GM18909 (cell line): ENCODE data around the gene PDE3A.
"Not testable (repeated sequence)": the region's sequence is repeated elsewhere in the genome, so short reads cannot be mapped to it uniquely, and the experiment has no call there.

ENCODE experiments used
- ATAC-seq: cut with Tn5 transposase; IDR thresholded peaks from one replicate; pipeline ENCODE4 v1.9.1; 2021; ENCODE audit warnings: mild to moderate bottlenecking; ENCODE audit not compliant: unreplicated experiment, poor library complexity

Gene PDE3A

DNA sequence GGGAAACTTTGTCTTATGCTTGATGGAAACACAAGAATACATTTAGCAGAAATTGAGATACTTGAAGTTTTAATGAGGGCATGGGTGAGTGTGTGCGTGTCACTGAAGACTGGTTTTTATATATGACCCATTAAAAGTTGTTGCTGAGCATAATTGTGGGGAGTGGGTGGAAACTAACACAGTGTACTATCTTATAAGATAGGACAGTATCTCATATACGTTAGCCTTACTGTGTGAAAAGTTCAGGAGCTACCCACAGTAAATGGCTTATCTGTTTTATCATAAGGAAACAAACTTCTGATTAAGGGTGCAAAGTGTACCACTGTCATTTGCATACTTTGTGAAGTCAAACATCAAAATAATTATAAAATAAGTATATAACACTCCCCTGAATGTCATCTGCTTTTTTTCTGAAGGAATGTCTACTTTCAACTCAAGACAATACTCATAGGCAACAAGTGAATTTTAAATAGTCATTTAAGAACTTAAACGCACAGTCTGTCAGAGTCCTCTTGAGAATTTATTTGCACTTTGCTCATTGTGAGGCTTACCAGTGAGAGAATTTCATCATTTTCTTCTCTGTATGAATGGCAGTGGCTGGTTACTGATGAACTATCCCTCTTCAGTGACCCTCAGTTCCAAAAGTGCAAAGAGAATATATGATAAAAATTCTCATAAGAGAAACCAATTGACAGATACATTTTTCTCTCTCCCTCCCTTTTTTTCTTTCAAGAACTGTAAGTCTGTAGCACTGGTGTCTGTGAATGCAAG lies 4.2 kb downstream of the PDE3A start:
- no peak for ATAC-seq

DNA sequence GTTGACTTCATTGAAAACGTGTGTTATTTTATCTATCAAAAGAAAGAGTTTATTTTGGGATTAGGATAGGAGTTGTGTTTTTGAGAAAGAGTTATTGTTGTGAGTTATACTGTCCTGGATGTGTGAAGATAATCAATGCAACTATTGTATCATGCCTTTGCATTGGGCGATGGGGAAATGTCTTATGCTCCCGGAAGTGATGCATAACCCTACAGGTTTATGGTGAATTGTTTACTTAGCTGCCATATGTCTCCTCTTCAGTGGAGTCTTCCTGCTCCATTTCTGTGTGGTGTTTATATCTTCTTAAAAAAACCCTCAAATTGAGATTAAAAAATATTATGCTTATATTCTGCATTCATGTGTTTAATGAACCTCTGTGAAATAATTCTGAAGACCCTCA lies 6.5 kb downstream of the PDE3A start:
- no peak for ATAC-seq

DNA sequence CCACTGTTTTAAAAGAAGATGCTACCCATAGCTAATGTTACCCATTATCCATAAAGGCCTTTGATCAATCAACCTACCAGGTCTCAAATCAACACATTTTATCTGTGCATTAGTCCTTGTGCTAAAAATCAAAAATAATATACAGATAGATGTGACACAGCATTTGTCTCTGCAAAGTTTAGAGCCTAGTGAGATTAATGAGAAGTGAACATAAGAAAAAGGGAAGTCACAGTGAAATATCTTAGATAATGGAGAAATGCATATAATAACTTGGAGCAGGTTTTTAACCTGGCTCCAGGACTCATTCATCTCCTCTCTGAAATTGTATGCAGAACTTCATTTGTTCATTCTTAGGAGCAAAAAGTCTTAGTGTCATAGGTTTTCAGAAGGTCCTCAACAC lies 7.2 kb downstream of the PDE3A start:
- no peak for ATAC-seq

DNA sequence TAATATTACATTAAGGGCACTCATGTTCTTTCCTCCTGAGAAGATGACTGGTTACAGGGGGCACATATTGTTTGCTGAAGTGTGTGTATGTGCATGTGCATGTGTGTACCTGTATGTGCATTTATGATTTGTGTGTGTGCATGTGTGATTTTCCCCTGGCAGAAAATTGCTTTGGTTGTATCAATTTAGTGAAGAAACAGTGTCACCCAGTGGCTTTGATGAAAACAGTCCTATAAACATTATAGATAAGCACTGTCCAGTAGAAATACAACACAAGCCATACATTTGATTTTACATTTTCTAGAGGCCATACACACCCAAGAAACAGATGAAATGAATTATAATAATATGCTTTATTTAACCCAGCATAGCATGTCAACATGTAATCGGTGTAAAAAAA lies 8.6 kb downstream of the PDE3A start:
- no peak for ATAC-seq

DNA sequence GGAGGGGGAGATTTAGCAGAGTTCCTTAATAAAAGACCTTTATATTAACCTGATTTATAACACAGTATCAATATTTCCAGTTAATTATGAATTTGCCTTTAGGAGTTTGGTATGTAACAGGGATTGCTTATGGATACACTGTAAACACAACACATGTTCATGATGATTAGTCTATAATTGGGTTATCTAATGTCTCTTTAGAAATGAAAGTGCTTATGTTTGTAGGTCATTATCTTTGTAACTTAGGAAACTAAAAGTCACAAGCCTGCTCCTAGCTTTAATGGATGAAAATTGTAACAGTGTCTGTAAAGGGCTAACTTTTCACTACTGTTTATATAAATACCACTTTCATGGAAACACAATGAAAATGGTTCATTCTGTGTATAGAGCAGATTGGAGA lies 9.4 kb downstream of the PDE3A start:
- no peak for ATAC-seq

DNA sequence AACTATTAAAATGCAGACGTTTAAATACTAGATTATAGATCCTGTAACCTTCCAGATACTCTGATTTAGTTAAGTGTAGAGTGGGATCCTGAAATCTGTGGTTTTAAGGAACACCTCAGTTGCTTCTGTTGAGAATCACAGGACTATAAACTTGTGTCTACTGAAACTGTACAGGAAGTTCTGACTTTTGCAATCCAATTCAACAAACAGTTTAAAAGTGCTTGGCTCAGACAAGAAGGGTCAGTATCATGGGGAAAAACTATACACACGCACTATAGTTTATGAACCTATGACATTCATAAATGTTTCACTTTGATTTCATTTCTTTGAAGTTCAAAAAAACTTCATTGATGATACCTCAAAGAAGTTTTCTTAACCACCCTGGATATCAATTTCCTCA lies 13.8 kb downstream of the PDE3A start:
- ATAC-seq, result no peak

DNA sequence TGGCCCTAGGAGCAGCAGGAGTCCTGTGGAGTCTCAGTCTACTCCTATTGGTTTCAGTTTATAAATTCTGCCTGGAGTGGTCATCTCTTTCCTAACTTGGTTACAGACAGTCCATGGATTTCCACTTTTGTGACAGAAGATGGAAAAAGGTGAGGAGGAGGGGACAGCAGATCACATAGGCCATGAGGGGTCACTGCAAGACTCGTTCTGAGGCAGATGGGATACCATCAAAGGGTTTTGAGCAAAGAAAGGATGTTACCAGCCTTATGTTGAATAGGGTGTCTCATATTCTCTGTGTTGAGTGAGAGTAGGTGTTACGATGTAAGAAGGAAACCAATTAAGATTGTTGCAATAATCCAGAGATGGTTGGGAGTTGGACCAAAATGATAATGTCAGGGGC lies 15.3 kb downstream of the PDE3A start:
- ATAC-seq, result no peak

DNA sequence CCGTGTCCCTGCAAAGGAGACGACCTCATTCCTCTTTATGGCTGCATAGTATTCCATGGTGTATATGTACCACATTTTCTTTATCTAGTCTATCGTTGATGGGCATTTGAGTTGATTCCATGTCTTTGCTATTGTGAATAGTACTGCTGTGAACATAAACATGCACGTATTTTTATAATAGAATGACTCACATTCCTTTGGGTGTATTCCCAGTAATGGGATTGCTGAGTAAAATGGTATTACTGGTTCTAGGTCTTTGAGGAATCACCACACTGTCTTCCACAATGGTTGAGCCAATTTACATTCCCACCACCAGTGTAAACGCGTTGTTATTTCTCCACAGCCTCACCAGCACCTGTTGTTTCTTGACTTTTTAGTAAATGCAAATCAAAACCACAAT lies 16.5 kb downstream of the PDE3A start:
- ATAC-seq, result not testable (repeated sequence)

DNA sequence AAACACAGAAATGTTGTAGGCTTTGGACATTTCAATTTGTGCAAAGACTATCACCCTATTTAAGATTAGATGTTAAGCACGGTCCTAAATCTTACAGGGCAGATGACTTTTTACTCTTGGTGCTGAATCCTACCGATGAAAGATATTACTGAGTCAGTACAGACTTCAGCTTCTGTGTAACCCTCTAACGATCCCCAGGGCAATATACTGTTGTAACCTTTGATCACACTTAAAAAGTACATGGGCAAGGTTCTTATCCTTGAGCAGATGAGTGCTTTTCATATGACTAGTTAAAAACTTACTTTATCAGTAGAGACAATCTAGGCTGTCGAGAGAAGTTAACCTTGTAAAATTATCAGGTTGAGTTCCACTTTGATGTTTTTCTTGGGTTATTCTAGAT lies 22.5 kb downstream of the PDE3A start:
- ATAC-seq, result no peak

DNA sequence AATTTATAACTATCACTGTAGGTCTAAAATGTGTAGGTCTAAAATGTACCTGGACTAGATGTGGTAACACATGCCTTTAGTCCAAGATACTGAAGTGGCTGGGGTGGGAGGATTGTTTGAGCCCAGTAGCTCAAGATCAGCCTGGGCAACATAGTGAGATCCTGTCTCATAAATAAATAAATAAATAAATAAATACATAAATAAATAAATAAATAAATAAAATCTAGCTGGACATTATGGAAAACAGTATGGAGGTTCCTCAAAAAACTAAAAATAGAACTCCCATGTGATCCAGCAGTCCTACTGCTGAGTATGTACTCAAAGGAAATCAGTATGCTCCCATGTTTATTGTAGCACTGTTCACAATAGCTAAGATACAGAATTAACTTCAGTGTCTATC lies 24.0 kb downstream of the PDE3A start:
- ATAC-seq, result no peak

DNA sequence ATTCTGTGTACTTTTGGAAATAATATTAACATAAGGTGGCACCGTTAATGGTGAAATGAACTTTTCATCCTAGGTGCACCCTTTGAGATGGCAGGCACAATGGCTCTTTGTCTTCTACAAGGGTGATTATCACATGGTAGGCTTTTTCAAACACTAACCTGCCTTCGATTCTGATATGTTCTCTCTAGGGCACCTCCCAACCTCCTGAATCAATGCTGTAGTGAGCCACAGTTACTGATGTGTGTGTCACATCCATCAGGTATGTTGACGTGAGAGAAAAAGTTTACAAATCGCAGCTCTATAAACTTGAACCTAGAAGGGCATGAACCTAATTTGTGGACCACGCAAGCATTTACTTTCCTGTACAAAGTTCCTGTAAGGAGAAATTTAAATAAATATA lies 25.4 kb downstream of the PDE3A start:
- no peak for ATAC-seq

DNA sequence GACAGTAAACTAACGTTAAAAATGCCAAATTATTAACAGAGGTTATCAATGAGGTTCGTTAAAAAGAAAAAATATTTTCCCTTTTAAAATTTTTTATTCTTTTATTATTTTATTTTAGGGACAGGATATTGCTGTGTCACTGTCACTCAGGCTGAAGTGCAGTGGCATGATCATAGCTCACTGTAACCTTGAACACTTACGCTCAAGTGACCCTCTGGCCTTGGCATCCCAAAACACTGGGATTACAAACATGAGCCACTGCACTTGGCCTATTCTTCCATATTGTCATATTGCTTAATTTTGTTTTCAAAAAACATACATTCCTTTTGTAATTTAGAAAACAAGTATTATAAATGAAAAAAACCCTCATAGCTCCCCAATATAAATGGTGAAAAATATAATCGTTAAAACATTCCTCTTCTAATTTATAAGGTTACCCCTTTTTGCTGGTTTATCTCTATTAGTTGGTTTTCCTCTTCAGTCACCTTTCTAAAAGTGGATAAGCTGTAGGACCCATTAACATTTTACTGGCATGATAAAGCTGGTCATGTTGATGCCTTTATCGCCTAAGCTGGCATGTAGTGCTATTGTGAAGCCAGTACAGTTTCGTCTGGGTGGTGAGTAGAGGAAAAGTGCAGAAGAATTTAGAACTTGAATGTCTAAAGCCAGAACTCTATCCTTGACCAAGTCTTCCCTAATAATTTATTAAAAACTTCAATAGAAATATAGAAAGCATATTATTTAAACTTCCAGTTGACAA lies 27.6 kb downstream of the PDE3A start:
- ATAC-seq, result no peak

DNA sequence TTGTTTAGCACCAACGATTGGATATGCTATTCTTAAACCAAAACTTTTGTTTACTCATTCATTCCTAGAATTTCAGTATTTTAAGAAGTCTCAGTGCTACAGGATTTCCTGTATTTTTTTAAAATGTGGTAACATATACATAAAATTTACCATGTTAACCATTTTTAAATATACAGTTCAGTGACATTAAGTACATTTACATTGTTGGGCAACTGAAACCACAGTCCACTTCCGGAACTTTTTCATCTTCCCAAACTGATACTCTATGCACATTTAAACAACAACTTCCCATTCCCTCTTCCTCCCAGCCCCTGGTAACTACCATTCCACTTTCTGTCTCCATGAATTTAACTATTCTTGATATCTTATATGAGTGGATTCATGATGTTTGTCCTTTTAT lies 30.3 kb downstream of the PDE3A start:
- no peak for ATAC-seq

DNA sequence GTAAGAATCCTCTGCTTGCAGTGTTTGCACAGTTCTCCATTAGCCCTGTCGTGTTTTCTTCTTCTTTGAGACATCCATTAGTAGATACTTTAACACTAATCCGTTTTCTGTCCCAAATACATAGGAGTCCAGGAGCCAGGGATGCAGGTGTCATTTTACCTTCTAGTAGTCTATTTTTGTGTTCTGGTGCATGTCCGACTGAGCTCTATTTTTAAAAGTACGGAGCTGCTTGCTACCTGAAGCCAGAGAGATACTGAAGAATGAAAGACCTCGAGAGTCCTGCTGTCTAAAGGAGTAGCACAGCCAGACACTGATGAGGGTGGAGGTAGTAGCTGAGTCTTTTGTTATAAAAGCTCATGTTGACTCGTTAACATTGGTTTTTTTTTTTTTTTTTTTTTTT lies 31.7 kb downstream of the PDE3A start:
- no peak for ATAC-seq

DNA sequence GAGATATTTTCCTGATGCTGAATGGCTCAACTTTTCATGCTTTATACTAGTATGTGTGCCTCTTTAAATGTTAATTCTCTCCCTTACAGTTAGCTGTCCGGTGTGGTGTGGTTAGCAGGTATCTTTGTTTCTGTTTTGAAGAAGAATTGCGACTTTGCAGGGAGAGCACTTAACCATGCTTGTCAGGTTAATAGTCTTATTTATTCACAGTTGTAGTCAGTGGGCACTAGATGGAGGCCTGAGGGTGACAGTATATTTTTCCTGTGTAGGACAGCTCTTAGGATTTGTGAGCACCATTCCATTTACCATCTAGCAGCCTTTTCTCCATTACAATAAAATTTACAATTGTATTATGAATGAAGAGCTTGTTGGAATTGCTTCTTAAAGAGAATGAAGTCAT lies 34.9 kb downstream of the PDE3A start:
- ATAC-seq, result no peak

DNA sequence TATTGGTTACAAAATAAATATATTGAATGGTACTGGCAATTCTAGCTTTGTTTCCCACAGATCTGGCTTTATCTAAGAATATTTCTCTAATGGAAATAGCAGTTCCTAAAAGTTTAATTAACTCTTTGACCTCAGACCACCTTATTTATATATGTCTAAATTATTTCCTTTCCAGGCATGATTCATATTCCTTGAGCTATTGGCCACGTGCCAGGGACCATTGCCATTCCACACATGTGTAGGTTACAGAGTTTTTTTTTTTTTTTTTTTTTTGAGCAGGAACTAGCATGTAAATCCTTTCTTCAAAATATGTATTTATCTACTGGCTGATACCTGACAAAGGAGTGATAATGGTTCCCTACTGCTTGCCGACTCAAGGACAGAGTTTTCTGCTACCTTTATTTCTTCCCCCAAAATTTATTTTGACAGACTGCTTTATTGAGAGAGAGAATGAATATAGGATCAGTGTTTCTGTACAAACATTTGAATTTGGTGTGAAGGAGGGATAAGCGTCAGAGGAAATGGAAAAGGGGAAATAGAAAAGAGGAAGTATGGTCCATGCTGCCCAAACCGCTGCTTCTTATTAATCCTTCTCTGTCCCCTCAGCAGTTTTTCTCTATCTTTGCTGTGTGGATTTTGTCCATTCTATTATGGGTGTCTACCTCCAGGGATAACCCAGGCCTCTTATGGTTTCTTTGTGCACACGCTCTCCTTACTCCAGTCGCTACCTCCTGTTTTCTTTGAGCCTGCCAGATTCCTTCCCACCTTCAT lies 36.4 kb downstream of the PDE3A start:
- no peak for ATAC-seq

DNA sequence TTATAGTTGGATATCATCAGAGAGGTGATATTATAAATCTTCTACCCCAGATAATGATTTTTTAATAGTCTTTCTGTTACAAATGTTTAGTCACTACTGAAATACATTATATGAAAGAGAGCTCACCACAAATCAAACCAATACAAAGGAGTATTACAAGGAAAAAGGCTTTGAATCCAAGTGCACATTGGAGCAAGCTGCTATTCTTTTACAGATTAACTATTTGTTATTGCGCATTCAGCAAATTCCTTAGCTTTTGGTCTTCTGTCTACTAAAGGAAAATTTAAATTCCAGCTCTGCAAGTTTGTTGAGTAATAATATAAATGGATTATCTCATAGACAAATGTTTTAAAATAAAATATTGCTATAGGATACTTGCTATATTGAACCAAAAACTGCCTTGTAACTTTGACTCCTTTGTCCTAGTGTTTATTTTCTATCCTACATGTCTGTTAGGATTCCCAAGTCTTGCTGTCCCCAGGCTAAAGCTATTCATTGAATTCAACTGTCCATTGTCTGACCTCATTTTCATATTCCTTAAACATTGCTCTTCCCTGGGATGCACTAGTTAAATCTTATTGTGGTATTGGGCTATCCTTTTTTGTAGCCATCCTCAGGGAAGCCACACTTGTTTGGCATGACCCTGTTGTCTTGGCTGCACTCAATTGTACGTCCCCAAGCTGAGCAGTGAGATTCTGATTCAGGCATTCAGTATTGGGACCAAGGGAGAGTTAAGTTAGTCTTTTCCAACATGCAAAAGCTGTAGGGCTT lies 41.5 kb downstream of the PDE3A start:
- ATAC-seq, result no peak

DNA sequence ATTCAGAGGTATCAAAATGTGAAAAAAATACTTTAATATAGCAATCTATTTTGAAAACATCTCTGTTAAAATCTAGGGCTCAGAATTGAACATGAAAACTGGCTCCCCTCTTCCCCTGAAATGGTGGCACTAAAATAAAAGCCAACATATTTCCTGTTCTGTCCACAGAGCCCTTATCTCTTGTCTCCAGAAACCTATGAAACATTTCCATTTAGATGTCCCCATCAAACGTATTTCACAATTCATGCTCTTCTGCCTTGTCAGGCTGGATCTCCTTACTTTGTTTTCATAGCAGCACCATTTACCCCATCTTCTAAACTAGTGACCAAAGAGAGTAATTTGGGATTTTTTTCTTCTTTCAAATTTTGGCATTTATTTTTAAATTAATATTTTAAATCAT lies 42.4 kb downstream of the PDE3A start:
- ATAC-seq, result no peak

DNA sequence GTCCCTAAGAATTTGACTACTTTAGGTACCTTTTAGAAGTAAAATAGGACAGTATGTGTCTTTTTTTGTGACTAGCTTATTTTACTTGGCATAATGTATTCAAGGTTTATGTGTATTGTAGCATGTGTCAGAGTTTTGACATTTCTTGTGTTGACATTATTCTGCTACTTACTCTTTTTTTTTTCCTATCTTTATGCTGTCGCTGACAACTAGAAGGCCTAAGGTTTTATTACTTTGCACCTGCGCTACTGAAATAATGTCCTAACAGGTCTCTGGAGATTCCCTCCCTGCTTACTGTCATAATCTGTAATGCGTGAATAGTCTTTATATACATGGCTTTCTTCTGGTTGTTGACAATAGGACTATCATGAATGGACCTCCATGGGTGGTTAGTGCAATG lies 43.0 kb downstream of the PDE3A start:
- ATAC-seq, result no peak

DNA sequence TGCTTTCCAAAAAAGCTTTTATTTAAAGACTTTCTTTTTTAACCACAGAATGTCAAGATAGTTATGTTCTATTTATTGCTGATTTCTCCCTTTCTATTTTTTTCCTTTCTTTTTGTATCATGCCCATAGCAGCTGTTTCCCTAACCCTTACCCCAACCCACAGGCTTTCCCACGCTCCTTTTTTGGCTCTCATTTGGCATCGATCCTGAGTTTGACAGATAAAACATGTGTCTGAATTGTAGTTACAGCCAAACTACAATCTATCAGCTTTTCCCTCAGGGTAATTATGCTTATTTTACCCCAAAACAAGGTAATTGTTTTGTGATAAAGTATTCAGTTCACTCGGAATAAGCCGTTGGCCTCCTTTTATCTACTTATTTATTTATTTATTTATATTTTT lies 46.7 kb downstream of the PDE3A start:
- ATAC-seq, result no peak

DNA sequence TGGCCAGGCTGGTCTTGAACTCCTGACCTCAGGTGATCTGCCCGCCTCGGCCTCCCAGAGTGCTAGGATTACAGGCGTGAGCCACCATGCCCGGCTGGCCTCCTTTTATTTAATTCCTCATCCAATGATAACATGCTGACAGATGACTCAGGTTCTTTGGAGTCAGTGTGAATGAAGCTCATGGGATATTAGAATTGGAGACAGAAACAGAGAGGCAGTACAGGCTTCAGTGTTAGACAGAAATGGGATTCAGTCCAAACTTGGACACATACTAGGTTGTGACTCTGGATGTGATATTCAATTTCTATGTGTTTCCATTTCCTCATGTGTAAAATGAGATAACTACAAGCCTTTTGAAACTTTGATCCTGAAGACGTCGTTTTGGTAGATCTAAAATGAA lies 47.3 kb downstream of the PDE3A start:
- no peak for ATAC-seq
